Adipose tissue (tissue), 3 donors: Measurements from ENCODE around the gene HS6ST3. TPM values are rescaled to one million over a fixed set of nuclear protein-coding genes. Genes with fewer than 3 reads are reported as not detected.
"Not testable (repeated sequence)": the region's sequence is repeated elsewhere in the genome, so short reads cannot be mapped to it uniquely, and the experiment has no call there.

Experiments
- H3K27ac ChIP-seq: one replicate; pipeline ENCODE4 v1.5.1; 2013; ENCODE audit warnings: low read depth, low read length
- WGBS, 3 donors: extraction: QIAGEN DNeasy Blood & Tissue Kit; methylation state at CpG; one replicate each; pipeline ENCODE4 v1.1.7; 2013; 5-methylcytosine and 5-hydroxymethylcytosine counted together
- polyA plus RNA-seq, 3 donors: library from polyadenylated mRNA; stranded (reverse); fragments of 200-250 nt; gene quantifications; one replicate each; pipeline ENCODE4 v1.2.3, GENCODE V29; 2013
- donor health status: healthy with polysubstance abuse.
- donor health status: Bipolar disorder and iron deficiency.
- donor health status: healthy.

HS6ST3 gene
- polyA plus RNA-seq, 3 donors: 0.07 to 0.47 (median 0.34) TPM

DNA sequence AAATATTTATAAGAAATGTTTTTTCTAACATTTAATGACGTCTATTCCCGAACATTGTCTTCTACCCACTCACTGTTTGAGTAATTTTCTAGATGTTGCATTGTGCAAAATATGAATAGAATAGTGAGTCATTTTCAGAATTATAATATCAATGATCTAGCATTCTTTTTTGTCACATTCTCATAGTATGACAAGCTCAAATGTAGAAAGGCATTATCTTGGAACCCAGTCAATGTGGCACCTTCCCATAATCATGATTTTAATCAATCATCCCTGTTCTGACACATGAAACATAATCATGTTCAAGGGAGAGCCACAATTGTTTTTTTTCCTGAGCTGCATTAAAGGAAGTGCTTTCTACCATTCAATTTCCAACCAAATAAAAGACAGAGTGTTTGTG is 638.6 kb downstream of the HS6ST3 start:
- H3K27ac ChIP-seq: no peak overlapping the region
- WGBS, 3 donors: 68 to 76% (median 74%) methylated on average over 2 of the region's 2 CpGs

DNA sequence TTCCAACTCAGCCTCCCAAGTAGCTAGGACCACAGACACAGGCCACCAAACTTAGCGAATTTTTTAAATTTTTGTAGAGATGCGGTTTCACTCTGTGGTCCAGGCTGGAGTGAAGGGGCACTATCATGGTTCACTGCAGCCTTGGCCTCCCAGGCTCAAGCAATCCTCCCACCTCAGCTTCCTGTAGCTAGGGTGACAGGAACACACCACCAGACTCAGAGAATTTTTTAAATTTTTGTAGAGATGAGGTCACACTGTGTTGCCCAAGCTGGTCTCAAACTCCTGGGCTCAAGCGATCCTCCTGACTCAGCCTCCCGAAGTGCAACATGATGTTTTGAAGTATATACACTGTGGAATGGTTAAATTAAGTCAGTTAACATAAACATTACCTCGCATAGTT is 640.8 kb downstream of the HS6ST3 start:
- no peak overlapping the region for H3K27ac ChIP-seq
- WGBS, 3 donors: 79 to 83% (median 79%) methylated on average over 5 of the region's 5 CpGs

DNA sequence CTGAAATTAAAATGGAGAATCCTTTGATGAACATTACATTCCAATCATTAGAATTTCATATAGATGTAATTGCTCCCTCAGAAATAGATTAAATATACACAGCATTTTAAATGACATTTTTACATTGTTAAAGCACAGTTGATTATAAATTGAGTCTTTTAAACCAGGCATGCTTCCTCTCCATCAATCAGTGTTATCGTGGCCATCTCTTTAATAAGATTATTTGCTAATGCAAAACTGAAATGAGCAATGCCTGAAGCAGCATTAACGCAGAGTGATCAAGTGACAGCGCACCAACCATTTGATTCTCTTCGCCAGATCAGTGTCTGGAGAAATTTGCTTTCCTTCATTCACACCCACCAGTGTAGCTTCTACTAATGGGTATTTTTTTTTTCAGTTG is 644.6 kb downstream of the HS6ST3 start:
- 83 to 90% (median 90%) methylated on average over 4 of the region's 4 CpGs for WGBS, 3 donors
- no peak overlapping the region for H3K27ac ChIP-seq

DNA sequence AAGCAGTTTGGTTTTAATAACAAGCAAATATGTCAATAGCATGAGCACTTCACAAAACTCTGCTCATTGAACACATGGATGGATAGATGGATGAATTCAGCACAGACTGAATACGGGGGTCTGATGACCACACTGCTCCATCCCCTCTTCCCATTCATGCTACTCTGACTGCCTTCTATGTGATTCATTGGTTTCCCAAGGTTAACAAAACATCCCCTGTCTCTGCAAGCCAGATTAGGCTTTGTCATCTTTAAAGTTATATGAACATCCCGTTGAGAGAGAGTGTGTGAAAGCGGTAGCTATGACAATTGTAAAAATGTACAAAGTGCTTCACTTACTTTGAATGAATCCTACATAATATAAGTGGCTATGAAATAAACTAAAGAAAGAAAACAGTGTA is 651.9 kb downstream of the HS6ST3 start:
- WGBS, 3 donors: 73 to 76% (median 75%) methylated on average over 3 of the region's 3 CpGs
- no peak overlapping the region for H3K27ac ChIP-seq

DNA sequence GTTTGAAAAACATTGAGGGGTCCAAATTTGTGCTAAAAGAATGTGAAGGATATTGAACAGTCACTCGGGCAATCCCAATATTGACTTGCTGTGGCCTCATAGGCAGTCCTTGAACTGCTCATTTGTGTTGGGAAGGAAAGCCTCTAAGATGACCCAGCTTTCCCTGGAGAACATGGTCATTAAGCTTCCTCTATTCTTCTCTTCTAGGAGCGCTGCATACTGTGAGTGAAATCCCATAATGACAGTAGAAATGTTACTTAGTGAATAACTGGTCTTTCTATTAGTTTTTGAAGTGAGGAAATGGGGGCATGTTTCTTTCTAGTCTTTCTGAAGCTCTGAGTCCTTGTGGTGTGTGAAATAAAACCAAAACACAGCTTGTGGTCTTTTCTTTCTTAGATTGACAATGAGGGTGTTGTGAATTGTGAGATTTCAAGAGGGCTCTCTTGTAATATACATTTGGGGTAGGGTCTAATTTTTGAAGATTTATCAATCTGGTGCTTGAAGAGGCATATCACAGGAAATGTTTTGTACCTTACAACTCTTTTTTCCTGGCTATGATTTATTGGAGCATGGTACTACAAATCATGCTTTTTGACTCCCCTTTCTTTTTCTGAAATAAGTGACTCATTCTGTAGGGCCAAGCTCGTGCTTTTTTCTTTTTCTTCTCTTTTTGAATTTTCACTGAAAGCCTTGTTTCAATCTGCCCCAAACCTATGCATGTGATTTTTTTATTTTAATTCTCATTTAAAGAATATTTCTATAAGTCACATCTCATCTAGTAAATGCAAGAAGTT is 653.6 kb downstream of the HS6ST3 start:
- WGBS, 3 donors: 43 to 57% (median 53%) methylated on average over 3 of the region's 3 CpGs
- no peak overlapping the region for H3K27ac ChIP-seq

DNA sequence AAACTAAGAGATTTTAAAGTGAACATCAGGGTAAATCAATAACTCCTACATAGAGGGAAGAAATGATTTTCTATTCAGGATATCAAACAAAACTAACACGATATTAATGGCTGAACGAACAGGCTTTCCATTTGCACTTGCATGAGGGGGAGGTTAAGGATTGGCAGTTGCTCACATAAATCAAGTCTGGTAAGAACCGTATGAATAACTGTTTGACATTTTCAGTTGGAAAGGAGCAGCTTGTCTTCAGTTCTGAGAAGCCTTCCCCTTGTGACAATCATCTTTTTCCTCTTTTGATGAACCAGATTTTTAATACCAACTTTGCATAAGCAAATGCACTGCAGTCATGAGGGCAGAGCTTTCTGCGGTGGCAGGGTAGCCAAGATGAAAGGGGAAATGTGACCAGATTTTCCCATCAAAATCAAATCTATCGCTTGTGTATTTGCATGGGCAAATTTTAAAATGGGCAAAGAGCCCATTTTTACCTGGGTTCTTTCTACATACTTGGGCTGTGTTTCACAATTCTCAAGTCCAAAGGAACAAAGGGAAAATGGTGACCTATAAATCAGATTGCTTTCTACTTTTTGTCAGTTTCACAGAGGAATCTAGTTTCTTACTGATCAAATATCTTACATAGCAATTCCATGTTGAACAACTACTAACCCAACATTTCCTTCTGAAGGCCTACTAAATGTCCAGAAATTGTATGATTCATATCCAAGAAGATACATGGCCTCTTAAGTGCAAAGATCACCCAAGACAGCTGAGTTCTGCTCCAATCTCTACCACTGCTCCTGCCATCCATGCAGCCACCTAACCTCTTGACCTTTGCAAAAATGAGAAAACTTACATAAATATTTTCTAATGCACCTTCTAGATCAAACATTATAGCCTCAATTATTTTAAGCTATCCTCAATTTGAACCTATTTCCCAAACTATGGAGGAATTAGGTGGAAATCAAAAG is 654.7 kb downstream of the HS6ST3 start:
- 61 to 75% (median 70%) methylated on average over 5 of the region's 5 CpGs for WGBS, 3 donors
- no peak overlapping the region for H3K27ac ChIP-seq

DNA sequence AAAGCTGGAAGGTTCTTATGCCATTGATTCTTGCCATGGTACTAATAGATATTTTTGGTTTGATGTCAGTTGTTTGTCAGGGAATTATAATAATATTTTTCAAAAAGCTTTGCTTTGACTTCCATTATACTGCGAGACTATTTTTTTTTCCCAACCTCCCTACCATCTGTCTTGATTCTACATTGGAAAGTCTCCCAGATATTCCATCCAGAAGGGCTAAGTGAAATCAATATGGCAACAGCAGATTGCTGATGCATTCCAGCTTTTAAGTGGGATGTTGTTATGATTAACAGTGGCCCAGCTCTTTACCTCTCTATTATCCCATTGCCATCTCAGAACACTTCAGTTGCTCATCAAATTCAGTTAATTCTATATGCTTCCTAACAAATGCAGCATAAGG is 657.0 kb downstream of the HS6ST3 start:
- 72 to 100% (median 88%) methylated on average over 1 of the region's 1 CpG for WGBS, 3 donors
- H3K27ac ChIP-seq: no peak overlapping the region

DNA sequence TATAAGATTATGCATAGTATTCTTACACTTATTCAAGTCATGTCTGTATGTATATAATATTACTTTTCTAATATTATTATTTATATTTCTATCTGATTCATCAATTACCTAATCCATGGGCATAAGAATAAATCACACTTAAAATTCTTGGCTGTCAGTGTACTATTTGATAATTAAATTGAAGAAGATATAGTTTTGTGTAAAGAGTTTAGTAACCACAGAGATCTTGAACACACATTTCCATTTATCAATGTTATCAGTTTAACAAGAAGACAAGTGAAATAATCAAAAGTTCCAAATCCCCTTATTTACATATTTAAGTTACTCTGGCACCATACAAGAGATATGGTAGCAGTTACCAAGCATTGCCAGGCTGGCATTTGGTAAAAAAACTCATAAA is 659.9 kb downstream of the HS6ST3 start:
- H3K27ac ChIP-seq: no peak overlapping the region

DNA sequence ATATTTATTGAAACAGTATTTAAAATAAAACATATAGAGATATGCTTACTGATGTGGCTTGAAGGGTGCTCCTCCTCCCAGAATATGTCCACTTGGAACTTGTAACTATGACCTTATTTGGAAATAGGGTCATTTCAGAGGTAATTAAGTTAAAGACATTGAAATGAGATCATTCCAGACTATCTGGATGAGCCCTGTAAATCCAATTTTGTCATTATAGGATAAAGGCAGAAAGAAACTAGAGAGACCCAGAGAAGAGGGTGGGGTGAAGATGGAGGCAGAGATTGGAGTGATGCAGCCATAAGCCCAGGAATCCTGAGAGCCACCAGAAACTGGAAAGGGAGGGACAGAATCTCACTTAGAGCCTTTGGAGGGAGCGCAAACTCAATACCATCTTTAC is 661.2 kb downstream of the HS6ST3 start:
- 90 to 96% (median 96%) methylated on average over 1 of the region's 1 CpG for WGBS, 3 donors
- H3K27ac ChIP-seq: no peak overlapping the region

DNA sequence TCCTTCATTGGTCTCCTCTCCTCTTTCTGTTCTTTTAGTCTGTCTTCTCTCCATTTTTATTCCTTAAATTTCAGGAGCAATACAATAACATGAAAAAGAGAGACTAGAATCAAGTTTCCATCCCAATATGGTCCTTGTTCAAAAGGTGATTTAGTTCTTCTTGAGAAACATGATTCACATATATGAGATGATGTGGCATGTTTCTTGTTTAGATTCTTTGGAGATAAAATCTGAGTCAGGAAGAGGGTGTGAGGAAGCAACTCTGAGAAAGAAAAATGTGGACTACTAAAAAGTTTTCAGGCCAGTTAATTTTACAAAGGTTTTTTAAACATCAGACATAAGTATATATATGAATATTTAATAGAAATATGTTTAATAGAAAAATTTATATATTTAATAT is 673.0 kb downstream of the HS6ST3 start:
- H3K27ac ChIP-seq: no peak overlapping the region

DNA sequence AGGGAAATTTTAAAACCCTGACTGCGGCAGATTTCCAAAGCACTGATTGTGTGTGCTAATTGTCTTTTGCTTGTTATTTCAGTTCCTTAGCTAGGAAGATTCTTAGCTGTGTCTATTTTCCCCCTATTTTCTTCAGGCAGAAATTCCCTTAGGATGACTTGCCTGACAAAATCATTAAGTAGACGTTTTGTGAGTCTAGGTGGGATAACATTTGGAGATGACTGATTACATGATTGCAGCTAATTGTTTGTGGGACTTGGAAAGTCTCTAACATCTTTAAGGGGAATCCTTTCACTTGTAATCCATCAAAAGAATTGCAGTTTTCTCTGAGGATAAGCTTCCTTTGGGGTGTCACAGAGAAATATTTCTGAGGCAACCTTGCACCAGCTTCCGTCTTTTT is 676.4 kb downstream of the HS6ST3 start:
- 67 to 69% (median 69%) methylated on average over 3 of the region's 3 CpGs for WGBS, 3 donors
- no peak overlapping the region for H3K27ac ChIP-seq

DNA sequence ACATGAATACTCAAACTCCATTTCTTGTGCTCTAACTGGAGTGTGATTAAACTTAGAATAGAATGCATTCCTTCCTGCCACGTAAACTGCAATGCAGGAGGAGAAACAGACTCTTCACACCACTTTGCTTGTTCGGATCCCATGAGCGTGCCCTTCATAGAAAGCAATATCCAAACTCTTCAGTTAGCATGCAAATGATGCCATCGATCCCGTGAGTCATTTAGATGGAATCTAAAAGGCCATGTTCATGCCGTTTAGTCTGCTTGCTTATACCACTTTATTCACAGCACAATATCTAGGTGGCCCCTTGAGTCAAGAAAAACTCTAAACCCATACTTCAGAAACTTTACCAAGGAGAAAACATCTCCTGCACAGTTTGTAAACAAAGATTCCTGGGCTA is 678.6 kb downstream of the HS6ST3 start:
- 88 to 91% (median 89%) methylated on average over 6 of the region's 6 CpGs for WGBS, 3 donors
- H3K27ac ChIP-seq: no peak overlapping the region

DNA sequence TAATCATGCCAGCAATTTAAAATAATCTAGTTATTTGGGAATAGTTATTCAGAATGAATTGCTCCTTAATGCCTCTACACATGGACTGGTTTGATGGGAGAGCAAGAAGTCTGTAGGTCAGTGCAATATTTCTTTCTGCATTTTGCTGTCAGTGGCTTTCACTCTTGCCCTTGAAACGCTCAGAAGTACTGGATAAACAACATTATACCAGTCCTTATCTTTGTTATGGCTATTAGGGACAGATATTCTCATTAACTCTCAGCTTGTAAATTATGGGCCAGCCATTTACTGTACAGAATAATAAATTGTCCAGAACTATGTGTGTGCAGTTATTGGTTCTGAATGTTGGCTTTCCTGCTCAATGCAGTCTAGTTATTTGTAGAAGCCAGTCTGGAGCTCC is 680.0 kb downstream of the HS6ST3 start:
- no peak overlapping the region for H3K27ac ChIP-seq
- WGBS, 3 donors: 11 to 59% (median 43%) methylated on average over 1 of the region's 1 CpG

DNA sequence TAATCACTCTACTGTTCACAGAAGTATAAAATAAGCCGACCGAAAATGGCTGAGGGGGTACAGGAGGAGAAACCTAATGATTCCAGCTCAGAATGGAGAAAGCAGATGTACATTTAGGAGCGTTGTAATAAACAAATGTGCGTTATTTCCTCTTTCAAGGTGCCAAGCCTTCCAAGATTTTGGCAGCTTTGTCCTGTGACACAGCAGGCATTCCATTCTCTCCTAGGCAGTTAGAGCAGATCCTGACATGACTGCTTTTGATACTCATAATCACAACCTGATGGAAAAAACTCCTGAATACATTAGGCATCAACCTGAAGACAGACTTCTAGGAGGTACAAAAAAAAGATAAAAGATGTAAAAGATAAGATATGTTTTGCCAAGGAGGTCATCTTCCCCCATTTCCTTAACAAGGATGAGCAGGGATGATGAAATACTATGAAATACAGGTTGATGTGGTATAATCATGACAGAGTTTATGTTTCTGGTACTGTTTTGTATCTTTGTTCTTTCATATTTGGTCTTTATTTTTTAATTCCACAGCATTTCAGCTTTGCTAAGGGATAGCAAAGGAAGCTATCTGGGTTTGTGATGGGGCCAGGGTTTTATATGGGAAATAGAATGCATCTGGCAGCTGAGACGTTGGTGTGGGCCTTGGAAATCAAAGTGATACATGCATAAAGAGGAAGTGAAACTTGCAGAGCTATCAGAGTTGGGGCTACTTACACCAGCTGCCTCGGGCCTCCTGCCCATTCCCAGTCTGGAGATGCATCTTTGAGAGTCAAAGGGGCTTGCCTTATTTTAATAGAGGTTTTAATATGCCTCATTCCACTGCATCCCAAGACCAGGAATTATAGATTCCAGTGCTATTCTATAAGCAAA is 681.8 kb downstream of the HS6ST3 start:
- 53 to 68% (median 62%) methylated on average over 6 of the region's 6 CpGs for WGBS, 3 donors
- H3K27ac ChIP-seq: no peak overlapping the region

DNA sequence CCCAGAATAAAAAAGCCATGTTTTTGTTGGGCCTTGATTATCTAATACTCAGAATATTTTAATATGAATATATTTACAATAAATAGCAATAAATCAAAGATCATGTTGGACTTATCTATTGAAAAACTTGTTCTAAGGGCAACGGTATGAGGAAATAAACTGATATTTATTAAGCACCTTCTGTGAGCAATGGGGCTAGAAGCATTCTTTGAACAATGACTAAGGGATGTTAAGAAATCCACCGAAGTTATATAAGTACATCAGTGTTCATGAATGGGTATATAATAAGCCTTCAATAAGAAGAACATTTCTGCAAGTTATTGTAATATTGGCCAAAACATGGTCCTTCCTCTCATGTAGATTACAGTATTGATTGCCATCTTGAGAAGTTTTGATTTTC is 682.5 kb downstream of the HS6ST3 start:
- H3K27ac ChIP-seq: no peak overlapping the region
- 59 to 89% (median 84%) methylated on average over 2 of the region's 2 CpGs for WGBS, 3 donors

DNA sequence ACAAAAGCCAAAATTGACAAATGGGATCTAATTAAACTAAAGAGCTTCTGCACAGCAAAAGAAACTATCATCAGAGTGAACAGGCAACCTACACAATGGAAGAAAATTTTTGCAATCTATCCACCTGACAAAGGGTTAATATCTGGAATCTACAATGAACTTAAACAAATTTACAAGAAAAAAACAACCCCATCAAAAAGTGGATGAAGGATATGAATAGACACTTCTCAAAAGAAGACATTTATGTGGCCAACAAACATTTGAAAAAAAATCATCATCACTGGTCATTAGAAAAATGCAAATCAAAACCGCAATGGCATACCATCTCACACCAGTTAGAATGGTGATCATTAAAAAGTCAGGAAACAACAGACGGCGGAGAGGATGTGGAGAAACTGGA is 688.4 kb downstream of the HS6ST3 start:
- WGBS, 3 donors: 93 to 96% (median 94%) methylated on average over 3 of the region's 3 CpGs
- H3K27ac ChIP-seq: not testable (repeated sequence)

DNA sequence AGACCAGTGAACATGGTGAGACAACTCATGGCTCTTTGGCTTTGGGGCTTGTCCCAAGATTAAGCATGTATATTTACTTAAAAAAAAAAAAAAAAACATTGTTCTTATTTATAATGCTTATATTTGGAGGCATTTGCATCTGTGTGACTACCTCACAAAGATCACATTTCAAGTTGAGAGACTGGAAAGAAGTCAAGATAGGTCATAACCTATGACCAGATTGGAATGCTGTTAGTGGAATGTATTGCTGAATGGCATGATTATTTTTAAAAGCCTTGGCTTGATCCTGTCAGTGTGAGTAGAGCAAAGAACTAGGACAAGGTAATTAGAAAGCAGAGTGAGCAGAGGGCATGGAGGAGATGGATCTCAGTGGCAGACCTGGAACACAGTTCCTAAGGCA is 689.8 kb downstream of the HS6ST3 start:
- H3K27ac ChIP-seq: no peak overlapping the region

DNA sequence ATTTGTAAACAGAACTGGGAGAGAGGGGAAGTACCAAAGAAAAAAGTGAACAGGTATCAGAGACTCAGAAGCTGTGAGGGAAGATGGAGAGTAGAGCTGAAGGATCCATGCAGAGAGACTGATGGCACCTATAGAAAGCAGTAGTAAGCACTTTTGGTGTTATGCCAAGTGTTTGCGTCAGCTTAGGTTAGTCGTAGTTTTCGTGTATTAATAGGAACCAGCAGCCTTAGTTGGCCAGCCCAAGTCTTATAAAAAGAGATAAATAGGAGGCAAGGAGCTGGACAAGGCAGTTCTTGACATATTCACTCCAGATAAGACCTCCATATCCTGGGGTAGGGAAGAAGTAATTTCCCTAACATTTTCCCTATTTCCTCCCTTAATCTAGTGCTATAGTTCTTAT is 690.2 kb downstream of the HS6ST3 start:
- WGBS, 3 donors: 74 to 80% (median 78%) methylated on average over 3 of the region's 3 CpGs
- no peak overlapping the region for H3K27ac ChIP-seq

DNA sequence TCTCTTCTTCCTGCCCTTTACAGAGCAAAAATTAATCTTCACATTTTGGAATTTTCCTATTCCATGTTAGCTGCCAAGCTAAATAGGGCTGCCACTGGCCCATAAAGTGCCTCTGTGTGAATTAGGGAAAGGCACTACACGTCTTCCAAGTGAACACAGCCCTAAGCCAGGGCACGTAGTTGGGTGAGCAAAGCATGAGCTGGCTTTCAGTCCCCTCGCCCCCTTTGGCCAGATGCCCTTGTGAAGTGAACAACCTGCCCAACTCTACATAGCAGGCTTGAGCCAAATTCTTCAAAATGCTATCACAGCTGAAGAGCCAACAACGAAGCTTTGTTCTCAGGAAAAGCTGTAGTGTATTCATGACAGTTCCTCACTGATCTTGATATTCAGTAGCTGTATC is 691.2 kb downstream of the HS6ST3 start:
- WGBS, 3 donors: 35 to 62% (median 59%) methylated on average over 4 of the region's 4 CpGs

More for the DNA sequence above, 691.2 kb downstream of the HS6ST3 start:
- no peak overlapping the region for H3K27ac ChIP-seq
